GM13976 (cell line): ENCODE measurements around the gene CNTF.

ENCODE experiments used
- DNase-seq: peaks from one replicate; pipeline ENCODE4 v3.0.0; 2012; ENCODE audit warnings: low spot score
- CTCF ChIP-seq: IDR thresholded peaks from 2 replicates; pipeline ENCODE4 v1.5.1; 2012; ENCODE audit warnings: borderline replicate concordance, mild to moderate bottlenecking; ENCODE audit not compliant: insufficient read depth; ENCODE audit errors: extremely low read depth, missing control alignments, control extremely low read depth
- in situ Hi-C: fragments of 300-500 bp; cut with MboI; formaldehyde crosslinking; loops from one replicate; pipeline ENCODE4 v1.12.0; 2022; ENCODE audit warnings: low sequenced_read_pairs, mixed read lengths, inconsistent platforms; ENCODE audit not compliant: unreplicated experiment

Gene CNTF

GRCh38 chr11:58616594-58616993, 5.9 kb upstream of the CNTF start:
- in situ Hi-C loops: no loop called here
- no peak for DNase-seq
- no peak for TF ChIP-seq CTCF

- no peak for DNase-seq
- TF ChIP-seq CTCF: peak; percentile 29
- in situ Hi-C loops: no loop called here
These were observed 4.4 kb upstream of the CNTF start for GRCh38 chr11:58617976-58618557.

GRCh38 chr11:58621586-58622262, 741 bp upstream of the CNTF start:
- no peak for DNase-seq
- TF ChIP-seq CTCF: no peak
- in situ Hi-C loops: no loop called here

- in situ Hi-C loops: no loop called here
- DNase-seq: no peak
- no peak for TF ChIP-seq CTCF
These were observed 2.6 kb downstream of the CNTF start for GRCh38 chr11:58625086-58625485.

- TF ChIP-seq CTCF: no peak
- in situ Hi-C loops: no loop called here
These were observed 3.5 kb downstream of the CNTF start for GRCh38 chr11:58625826-58626460.

GRCh38 chr11:58626934-58627483, 4.5 kb downstream of the CNTF start:
- in situ Hi-C loops: no loop called here
- TF ChIP-seq CTCF: no peak
- DNase-seq: no peak

More at GRCh38 chr11:58625826-58626460, 3.5 kb downstream of the CNTF start:
- DNase-seq: no peak
